Measurements from ENCODE around the gene GPER1. TPM values are rescaled to one million over a fixed set of nuclear protein-coding genes. Genes with fewer than 3 reads are reported as not detected.

Gene GPER1
- total and polyA plus RNA-seq, 4 donors = 2.9 to 23.1 (median 7.4) TPM

GRCh38 chr7:1046722-1047679 lies 40.9 kb upstream of the GPER1 start:
- no peak overlapping the region for H3K9ac ChIP-seq (ENCODE audit: low read depth in 1 of 2, low read length in 2 of 2)

More at GRCh38 chr7:1046722-1047679, 40.9 kb upstream of the GPER1 start:
- no peak for DNase-seq (ENCODE audit: low spot score)
- no peaks in the 10 kb centered on the region for H3K27me3 ChIP-seq (ENCODE audit: control insufficient read depth in 4 of 4, insufficient read depth in 4 of 4, low read length in 3 of 4)
- H3K27ac ChIP-seq (ENCODE audit: low read depth in 1 of 2, low read length in 2 of 2) = no peak overlapping the region
- no peaks in the 10 kb centered on the region for H3K36me3 ChIP-seq (ENCODE audit: control insufficient read depth in 4 of 4, insufficient read depth in 3 of 4, low read depth in 1 of 4, low read length in 3 of 4)
- peaks cover 31 to 78% (median 53%) of the 10 kb centered on the region in 4 donors for H3K4me1 ChIP-seq (ENCODE audit: control insufficient read depth in 4 of 4, insufficient read depth in 4 of 4, low read length in 3 of 4)
- WGBS = 83% methylated on average over 15 of the region's 15 CpGs
- no peaks in the 10 kb centered on the region for H3K9me3 ChIP-seq (ENCODE audit: control insufficient read depth in 4 of 4, low read length in 3 of 4)
- no peak overlapping the region for H3K4me3 ChIP-seq (ENCODE audit: low read depth in 1 of 3, low read length in 3 of 3)
- TF ChIP-seq ZBTB33 (IDR thresholded peaks at IDR 0.05) (no peak), HNF4A (conservative IDR thresholded peaks at IDR 0.05) (no peak), HNF4G (IDR thresholded peaks at IDR 0.05) (no peak), RAD21 (IDR thresholded peaks at IDR 0.05) (no peak), GABPA (IDR thresholded peaks at IDR 0.05 in 1 of 2, conservative IDR thresholded peaks at IDR 0.05 in 1 of 2) (no peak), TAF1 (conservative IDR thresholded peaks at IDR 0.05) (no peak), YY1 (IDR thresholded peaks at IDR 0.05) (no peak), SP1 (IDR thresholded peaks at IDR 0.05) (no peak), ATF3 (IDR thresholded peaks at IDR 0.05) (no peak), RXRA (IDR thresholded peaks at IDR 0.05) (no peak), EGR1 (IDR thresholded peaks at IDR 0.05; ENCODE audit: low read depth in 2 of 2) (no peak), CTCF (IDR thresholded peaks at IDR 0.05; ENCODE audit: low read depth, low read length, missing input control) (no peak), FOXA1 (IDR thresholded peaks at IDR 0.05) (no peak), FOXA2 (IDR thresholded peaks at IDR 0.05) (no peak), MAX (IDR thresholded peaks at IDR 0.05) (no peak), REST (IDR thresholded peaks at IDR 0.05) (no peak), JUND (IDR thresholded peaks at IDR 0.05) (no peak), NR2F2 (IDR thresholded peaks at IDR 0.05) (no peak)
